OCI-LY3 (cell line): ENCODE measurements around the gene ERBB4.
"Not testable (repeated sequence)": the region's sequence is repeated elsewhere in the genome, so short reads cannot be mapped to it uniquely, and the experiment has no call there.

Experiments used
- H2AFZ ChIP-seq: fragments of 200-600, 300-600 bp; shearing (Covaris generic); 2 replicates; pipeline ENCODE4 v1.6.0; 2014; ENCODE audit warnings: antibody characterized with exemption, low read depth, low read length
- H3K27ac ChIP-seq: fragments of 200-600, 300-600 bp; sonication (generic); 2 replicates; pipeline ENCODE4 v1.5.1; 2014; ENCODE audit warnings: mild to moderate bottlenecking, low read length, moderate library complexity, mixed read lengths
- H3K27me3 ChIP-seq: fragments of 200-600, 300-600 bp; sonication (generic); 2 replicates; pipeline ENCODE4 v1.6.1; 2014; ENCODE audit warnings: low read depth, low read length, mixed read lengths
- H3K36me3 ChIP-seq: fragments of 200-600, 300-600 bp; sonication (generic); replicated peaks from 2 replicates; pipeline ENCODE3; 2014; ENCODE audit warnings: low read depth, low read length, mixed read lengths
- H3K4me1 ChIP-seq: fragments of 300-600, 200-600 bp; sonication (generic); 2 replicates; pipeline ENCODE4 v1.6.1; 2014; ENCODE audit warnings: low read length, mixed read lengths
- H3K4me2 ChIP-seq: fragments of 200-600, 300-600 bp; sonication (generic); 2 replicates; pipeline ENCODE4 v1.6.1; 2014; ENCODE audit warnings: low read length, mixed read lengths
- H3K4me3 ChIP-seq: fragments of 300-600, 200-600 bp; sonication (generic); 2 replicates; pipeline ENCODE4 v1.5.1; 2014; ENCODE audit warnings: antibody characterized with exemption, mild to moderate bottlenecking, low read length, moderate library complexity
- H3K79me2 ChIP-seq: fragments of 300-600, 200-600 bp; shearing (Covaris generic); 2 replicates; pipeline ENCODE4 v1.6.1; 2014; ENCODE audit warnings: mild to moderate bottlenecking, low read length, mixed read lengths
- H3K9ac ChIP-seq: fragments of 300-600, 200-600 bp; shearing (Covaris generic); 2 replicates; pipeline ENCODE4 v1.6.0; 2014; ENCODE audit warnings: mild to moderate bottlenecking, low read length, moderate library complexity
- H3K9me3 ChIP-seq: fragments of 200-600, 300-600 bp; shearing (Covaris generic); 2 replicates; pipeline ENCODE4 v1.6.1; 2014; ENCODE audit warnings: low read length, mixed read lengths; ENCODE audit not compliant: insufficient read depth
- H4K20me1 ChIP-seq: fragments of 200-600, 300-600 bp; sonication (generic); 2 replicates; pipeline ENCODE4 v1.6.1; 2016; ENCODE audit warnings: low read length, mixed read lengths; ENCODE audit not compliant: insufficient read depth
- CTCF ChIP-seq: fragments of 200-600, 300-600 bp; sonication (generic); IDR thresholded peaks from 2 replicates; pipeline ENCODE4 v1.5.1; 2014; ENCODE audit warnings: antibody characterized with exemption, low read length, low read depth
- EZH2phosphoT487 ChIP-seq: fragments of 200-600 bp; shearing (Covaris generic); IDR thresholded peaks from 2 replicates; pipeline ENCODE4 v1.6.1; 2018; ENCODE audit warnings: antibody characterized with exemption, mixed run types, low read depth

The ERBB4 gene

GRCh38 chr2:211564441-211564840 lies 974.2 kb downstream of the ERBB4 start:
- TF ChIP-seq CTCF (no peak), EZH2phosphoT487 (no peak)
- Histone ChIP-seq H3K4me1 (no peaks in the 10 kb centered on the region), H3K27me3 (no peaks in the 10 kb centered on the region), H3K79me2 (no peaks in the 10 kb centered on the region), H3K4me2 (no peak overlapping the region), H3K9me3 (no peaks in the 10 kb centered on the region), H3K9ac (no peak overlapping the region), H3K27ac (no peak overlapping the region), H2AFZ (no peak overlapping the region), H4K20me1 (no peaks in the 10 kb centered on the region), H3K4me3 (no peak overlapping the region), H3K36me3 (no peaks in the 10 kb centered on the region)

DNA sequence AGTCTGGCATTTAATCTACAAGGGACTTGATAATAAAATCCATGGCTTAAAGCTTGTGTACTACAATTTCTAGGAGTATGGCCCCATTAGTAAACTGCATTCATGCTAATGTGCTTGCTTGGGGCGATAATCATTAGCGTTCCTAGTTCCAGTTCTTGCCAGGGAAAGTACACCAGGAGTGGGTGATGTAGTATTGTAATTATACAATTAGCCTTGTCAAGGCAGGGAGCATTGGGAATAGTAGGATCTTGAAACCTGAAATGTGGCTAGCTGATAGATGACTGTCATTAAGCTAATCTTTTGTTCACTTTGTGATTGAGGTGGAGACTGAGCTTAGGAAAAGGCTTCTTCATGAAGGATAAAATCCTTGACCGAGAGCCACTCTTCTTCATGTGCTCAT lies 993.0 kb downstream of the ERBB4 start:
- Histone ChIP-seq H3K4me2 (no peak overlapping the region), H3K27me3 (no peaks in the 10 kb centered on the region), H4K20me1 (no peaks in the 10 kb centered on the region), H3K36me3 (no peaks in the 10 kb centered on the region), H3K9me3 (no peaks in the 10 kb centered on the region), H3K4me3 (no peak overlapping the region), H3K79me2 (no peaks in the 10 kb centered on the region), H3K4me1 (no peaks in the 10 kb centered on the region), H3K27ac (no peak overlapping the region), H3K9ac (no peak overlapping the region), H2AFZ (no peak overlapping the region)
- no peak for TF ChIP-seq CTCF
- TF ChIP-seq EZH2phosphoT487, result no peak

DNA sequence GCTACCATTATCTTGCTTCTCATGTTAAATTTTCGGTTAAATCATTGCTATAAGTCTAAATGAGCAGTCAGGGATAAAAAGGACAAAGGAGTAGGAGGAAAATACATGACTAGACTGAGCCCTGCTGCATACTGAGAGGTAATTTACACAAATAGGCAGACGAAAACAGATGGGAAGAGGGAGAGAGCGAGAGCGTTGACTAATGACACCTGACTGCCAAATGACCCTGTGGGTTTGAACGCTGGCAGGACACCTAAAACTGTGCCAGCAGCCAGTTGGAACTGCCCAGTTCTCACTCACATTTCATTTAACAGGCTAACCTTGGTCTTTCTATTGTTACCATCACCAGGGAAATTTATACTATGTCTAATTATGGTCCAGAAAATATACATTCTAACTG lies 1004.0 kb downstream of the ERBB4 start:
- Histone ChIP-seq H3K27ac (no peak overlapping the region), H3K9ac (no peak overlapping the region), H3K9me3 (no peaks in the 10 kb centered on the region), H3K27me3 (no peaks in the 10 kb centered on the region), H3K79me2 (no peaks in the 10 kb centered on the region), H3K36me3 (no peaks in the 10 kb centered on the region), H3K4me2 (no peak overlapping the region), H4K20me1 (no peaks in the 10 kb centered on the region), H3K4me1 (no peaks in the 10 kb centered on the region), H3K4me3 (no peak overlapping the region), H2AFZ (no peak overlapping the region)
- TF ChIP-seq CTCF, result no peak
- TF ChIP-seq EZH2phosphoT487, result no peak

DNA sequence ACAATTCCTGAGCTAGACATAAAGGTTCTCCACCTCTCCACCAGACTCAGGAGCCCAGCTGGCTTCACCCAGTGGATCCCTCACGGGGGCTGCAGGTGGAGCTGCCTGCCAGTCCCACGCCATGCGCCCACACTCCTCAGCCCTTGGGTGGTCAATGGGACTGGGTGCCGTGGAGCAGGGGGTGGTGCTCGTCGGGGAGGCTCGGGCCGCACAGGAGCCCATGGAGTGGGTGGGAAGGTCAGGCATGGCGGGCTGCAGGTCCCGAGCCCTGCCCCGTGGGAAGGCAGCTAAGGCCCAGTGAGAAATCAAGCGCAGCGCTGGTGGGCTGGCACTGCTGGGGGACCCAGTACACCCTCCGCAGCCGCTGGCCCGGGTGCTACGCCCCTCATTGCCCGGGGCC lies 1014.4 kb downstream of the ERBB4 start:
- not testable (repeated sequence) for H4K20me1 ChIP-seq, H3K4me3 ChIP-seq, H3K27ac ChIP-seq, H3K79me2 ChIP-seq, H3K9me3 ChIP-seq, H3K9ac ChIP-seq, H3K4me1 ChIP-seq, H3K4me2 ChIP-seq, H3K27me3 ChIP-seq, H3K36me3 ChIP-seq, H2AFZ ChIP-seq

DNA sequence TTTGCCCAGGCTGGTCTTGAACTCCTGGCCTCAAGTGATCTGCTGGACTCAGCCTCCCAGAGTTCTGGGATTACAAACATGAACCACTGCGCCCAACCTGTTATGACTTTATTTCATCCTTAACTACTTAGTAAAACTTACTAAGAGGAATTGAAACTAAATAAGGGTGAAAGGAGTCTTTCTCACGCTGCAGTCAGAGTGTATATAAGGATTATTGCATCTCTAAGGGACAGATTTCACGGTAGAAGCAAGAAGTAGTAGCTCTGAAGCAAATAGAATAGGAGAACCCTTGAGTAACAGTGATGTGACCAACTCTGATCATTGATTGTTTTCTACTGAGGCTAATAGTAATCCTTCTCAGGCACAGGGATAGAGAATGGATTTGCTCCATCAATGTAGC lies 1022.1 kb downstream of the ERBB4 start:
- no peaks in the 10 kb centered on the region for H3K36me3 ChIP-seq
- H3K79me2 ChIP-seq, result no peaks in the 10 kb centered on the region
- H3K4me1 ChIP-seq, result peaks cover 6% of the 10 kb centered on the region; the same call in 1 of the 2 replicates
- no peak overlapping the region for H3K27ac ChIP-seq
- H3K9me3 ChIP-seq, result no peaks in the 10 kb centered on the region
- no peaks in the 10 kb centered on the region for H4K20me1 ChIP-seq
- H3K4me3 ChIP-seq, result no peak overlapping the region
- no peaks in the 10 kb centered on the region for H3K27me3 ChIP-seq
- no peak overlapping the region for H3K9ac ChIP-seq
- TF ChIP-seq CTCF, result no peak
- no peak for TF ChIP-seq EZH2phosphoT487
- H2AFZ ChIP-seq, result no peak overlapping the region
- no peak overlapping the region for H3K4me2 ChIP-seq
